Stimulated activated CD4-positive, alpha-beta T cell treated with anti-CD3 and anti-CD28 coated beads, Interleukin-1b, Interleukin-23, amount 100 ng/mL, for 24 hours (primary cell): ENCODE measurements around the gene A4GNT.
"Not testable (repeated sequence)": the region's sequence is repeated elsewhere in the genome, so short reads cannot be mapped to it uniquely, and the experiment has no call there.

ENCODE experiments used
- DNase-seq, 4 experiments: peaks; one replicate each; pipeline ENCODE4 v3.0.0-alpha.2; 2020; ENCODE audit warnings: low read depth in 4 of 4, low spot score in 1 of 4

The A4GNT gene

GRCh38 chr3:138132239-138132638 lies at the start of gene A4GNT:
Gene A4GNT, minus strand, starts transcription at chr3:138132390. Its CDS starts 1,134 bp downstream, at chr3:138131256.
- DNase-seq = no peak

- DNase-seq = no peak
Measured at GRCh38 chr3:138180375-138181029, 48.3 kb upstream of the A4GNT start.

- DNase-seq = peak; percentile 51 to 70 (median 53)
Measured at GRCh38 chr3:138174421-138175131, 42.4 kb upstream of the A4GNT start, which contains the start of gene DBR1. Gene DBR1, minus strand, starts transcription at chr3:138174921. Its CDS starts 126 bp downstream, at chr3:138174795.

- no peak for DNase-seq
Measured at GRCh38 chr3:138173769-138174420, 41.7 kb upstream of the A4GNT start.

- no peak for DNase-seq
Measured at GRCh38 chr3:138172625-138173024, 40.4 kb upstream of the A4GNT start.

GRCh38 chr3:138165061-138165460 lies 32.9 kb upstream of the A4GNT start:
- no peak for DNase-seq

- no peak for DNase-seq
Measured at GRCh38 chr3:138157743-138158142, 25.6 kb upstream of the A4GNT start.

- DNase-seq = no peak
Measured at GRCh38 chr3:138154534-138154933, 22.3 kb upstream of the A4GNT start.

GRCh38 chr3:138148503-138148902 lies 16.3 kb upstream of the A4GNT start:
- DNase-seq = no peak

GRCh38 chr3:138142181-138142580 lies 10.0 kb upstream of the A4GNT start:
- DNase-seq = not testable (repeated sequence)

GRCh38 chr3:138140940-138141339 lies 8.8 kb upstream of the A4GNT start:
- no peak for DNase-seq

- DNase-seq = no peak
Measured at GRCh38 chr3:138139691-138140090, 7.5 kb upstream of the A4GNT start.

- DNase-seq = no peak
Measured at GRCh38 chr3:138137861-138138260, 5.7 kb upstream of the A4GNT start.

- DNase-seq = no peak
Measured at GRCh38 chr3:138136201-138136600, 4.0 kb upstream of the A4GNT start.

GRCh38 chr3:138135833-138136194 lies 3.6 kb upstream of the A4GNT start:
- no peak for DNase-seq

- DNase-seq = no peak
Measured at GRCh38 chr3:138135146-138135832, 3.1 kb upstream of the A4GNT start.

- DNase-seq = no peak
Measured at GRCh38 chr3:138127636-138128365, 4.4 kb downstream of the A4GNT start.

GRCh38 chr3:138125548-138126221 lies 6.5 kb downstream of the A4GNT start:
- DNase-seq = no peak

GRCh38 chr3:138124706-138125355 lies 7.4 kb downstream of the A4GNT start:
- DNase-seq = no peak

- no peak for DNase-seq
Measured at GRCh38 chr3:138124188-138124587, 8.0 kb downstream of the A4GNT start.
